GM19372 (cell line): ENCODE measurements around the gene IL26.

Source experiments
- ATAC-seq: cut with Tn5 transposase; IDR thresholded peaks from one replicate; pipeline ENCODE4 v1.9.1; 2021; ENCODE audit warnings: mild to moderate bottlenecking, low read depth, moderate library complexity; ENCODE audit not compliant: unreplicated experiment

The IL26 gene, protein sequence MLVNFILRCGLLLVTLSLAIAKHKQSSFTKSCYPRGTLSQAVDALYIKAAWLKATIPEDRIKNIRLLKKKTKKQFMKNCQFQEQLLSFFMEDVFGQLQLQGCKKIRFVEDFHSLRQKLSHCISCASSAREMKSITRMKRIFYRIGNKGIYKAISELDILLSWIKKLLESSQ

DNA sequence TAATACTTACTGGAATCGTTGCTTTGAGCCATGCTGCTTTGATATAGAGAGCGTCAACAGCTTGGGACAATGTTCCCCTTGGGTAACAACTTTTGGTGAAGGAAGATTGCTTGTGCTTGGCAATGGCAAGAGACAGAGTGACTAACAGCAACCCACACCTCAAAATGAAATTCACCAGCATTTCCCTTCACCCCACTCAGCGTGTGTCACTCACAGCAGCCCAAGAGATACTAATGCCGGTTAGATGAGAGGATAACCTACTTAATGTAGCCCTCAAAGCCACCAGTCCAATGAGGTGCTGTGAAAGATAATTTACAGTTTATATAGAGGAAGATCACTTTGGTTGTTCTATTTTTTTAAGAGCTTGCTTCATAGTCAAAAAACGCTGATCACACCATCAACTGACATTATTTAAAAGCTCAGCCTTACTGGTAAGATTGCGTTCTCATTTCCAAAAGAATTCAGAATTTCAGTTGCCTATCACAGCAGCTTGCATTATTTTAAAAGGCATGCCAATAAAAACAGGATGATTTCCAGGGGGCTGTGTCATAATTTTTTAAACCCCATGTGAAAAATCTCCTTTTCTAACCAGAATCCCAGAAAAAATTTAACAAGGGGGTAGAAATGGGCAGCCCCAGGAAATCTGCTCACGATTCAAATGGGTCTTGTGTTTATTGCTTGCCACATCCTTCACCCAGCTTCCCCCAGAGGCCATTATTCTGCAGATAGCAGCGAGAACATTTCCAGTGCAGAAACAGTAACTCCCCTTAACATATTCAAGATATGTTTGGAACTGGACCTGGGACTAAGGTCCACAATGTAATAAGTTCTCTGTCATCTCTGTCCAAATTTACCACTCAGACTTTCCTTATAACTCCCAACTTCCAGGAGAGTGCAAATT, at the start of gene IL26:
TSS of gene IL26 (minus strand) at position 235 of the 901 bp plus-strand sequence. CDS start at position 181, 54 bp downstream.
- ATAC-seq = no peak

DNA sequence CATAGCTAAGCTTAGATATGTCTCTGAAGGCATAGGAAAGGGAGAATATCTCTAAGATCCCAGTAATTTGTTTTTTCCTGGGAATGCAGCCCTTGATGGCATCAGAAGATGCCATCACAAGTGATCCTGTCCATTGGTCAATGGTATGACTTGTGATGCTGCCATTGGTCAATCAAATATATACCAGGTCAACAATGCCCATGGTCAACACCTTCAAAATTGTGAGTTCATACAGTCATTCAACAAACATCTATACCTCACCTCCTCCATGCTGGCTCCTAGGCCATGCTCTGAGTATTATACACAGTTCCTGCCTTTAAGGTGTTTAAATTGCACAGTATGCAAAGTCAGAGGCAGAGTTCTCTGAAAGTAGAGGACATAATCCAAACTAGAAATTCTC, 47.1 kb upstream of the IL26 start:
- no peak for ATAC-seq

DNA sequence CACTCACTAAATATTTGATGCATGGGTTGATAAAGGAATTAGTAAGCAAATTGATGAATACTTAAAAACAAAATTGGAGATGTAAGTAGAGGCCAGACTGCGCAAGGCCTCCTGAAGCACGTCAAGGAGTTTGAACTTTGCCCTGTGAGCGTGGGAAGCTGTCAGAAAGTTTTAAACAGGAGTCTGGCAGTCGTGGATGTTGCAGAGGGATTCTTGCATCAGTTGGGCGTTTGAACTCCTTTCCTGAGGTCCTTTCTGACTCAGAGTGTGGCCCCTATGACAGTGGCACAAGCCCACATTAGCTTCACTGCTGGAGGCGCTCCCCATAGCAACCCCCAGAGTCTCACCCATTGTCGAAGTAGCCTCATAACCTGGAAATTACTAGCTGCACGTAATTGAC, 45.7 kb upstream of the IL26 start:
- ATAC-seq = no peak

DNA sequence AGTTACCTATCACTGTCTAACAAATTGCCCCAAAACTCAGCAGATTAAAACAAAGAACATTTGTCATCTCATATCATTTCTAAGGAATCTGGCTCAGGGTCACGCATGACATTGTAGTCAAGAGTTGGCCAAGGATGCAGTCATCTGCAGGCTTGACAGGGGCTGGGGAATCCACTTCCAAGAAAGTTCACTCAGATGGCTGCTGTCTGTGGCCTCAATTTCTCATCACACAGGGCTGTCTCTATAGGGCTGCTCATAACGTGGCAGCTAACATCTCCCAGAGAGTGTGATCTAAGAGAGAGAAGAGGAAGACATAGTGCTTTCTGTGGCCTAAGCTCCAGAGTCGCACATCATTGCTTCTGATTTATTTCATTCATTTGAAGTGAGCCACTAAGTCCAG, 44.7 kb upstream of the IL26 start:
- no peak for ATAC-seq

DNA sequence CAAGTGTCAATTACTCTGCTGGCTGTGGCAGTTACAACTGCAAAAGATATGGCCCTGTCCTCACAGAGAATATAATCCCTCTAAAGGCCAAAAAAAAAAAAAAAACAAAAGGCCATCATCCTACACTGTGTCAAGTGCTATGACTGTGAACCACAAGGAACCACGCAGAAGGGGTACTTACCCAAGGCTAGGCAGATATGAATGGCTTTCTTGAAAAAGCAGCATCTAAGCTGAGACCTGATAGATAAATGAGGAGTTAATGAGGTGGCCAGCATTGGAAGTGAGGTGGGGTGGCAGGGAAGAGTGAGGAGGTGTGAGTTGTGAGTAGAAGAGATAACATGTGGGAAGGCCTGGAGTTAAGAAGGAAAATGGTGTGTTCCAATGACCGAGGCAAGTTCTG, 44.2 kb upstream of the IL26 start:
- ATAC-seq = no peak

DNA sequence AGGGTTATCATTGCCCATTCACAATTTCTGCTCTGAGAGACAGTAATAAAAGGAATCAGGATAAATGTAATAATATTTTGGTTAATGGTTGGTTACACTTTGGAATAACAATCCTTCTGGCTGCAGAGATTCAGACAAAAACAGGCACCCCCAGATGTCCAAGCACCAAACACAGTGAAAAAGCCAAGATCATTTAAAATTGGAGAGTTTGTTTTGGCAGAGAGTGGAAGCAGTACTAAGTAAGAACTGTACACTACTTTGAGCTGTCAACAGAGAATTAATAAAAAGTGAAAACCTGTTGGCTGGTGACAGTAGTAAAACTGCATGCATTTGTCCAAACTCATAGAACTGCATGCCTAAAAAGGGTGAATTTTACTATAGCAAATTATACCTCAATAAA, 43.4 kb upstream of the IL26 start:
- ATAC-seq = no peak

DNA sequence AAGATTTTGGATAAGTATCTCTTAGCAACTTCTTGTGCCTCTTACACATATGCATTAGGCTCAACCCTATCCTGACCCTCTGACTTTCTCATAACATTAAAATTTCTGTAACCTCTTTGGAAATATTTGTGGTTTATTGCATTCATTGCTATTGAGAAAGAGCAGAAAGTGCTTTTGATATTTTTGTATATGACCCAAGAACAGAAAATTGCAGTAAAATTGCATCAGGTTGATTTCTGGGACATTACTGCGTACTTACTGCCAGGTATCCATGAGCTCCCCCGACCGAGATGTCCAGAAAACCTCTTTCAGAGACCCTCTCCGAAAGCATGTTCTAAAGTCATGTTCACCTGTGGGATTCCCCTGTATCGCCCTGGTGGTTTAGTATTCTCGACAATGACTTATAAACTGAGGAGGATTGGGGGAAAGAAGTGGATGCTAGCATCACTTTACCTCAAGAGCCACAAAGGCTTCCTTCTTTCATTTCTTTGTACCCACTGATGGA, 42.3 kb upstream of the IL26 start:
- ATAC-seq = no peak

DNA sequence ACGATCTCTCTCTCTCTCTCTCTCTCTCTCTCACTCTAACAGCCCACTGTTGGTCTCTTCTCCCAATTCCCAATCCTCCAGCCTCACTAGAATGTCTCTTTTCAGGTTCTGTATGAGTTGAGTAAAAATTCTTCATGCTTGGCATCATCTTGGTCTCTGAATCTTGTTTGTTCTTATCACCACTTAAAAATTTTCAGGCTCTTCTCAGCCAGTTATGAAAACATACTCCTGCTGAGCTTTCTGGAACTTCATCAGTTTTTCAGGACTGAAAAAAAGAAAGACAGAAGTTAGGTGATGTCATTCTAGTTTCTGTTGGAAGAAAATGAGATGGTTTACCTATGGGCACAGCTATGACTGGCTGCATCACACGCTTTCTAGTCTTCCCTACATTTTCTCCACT, 39.2 kb upstream of the IL26 start:
- no peak for ATAC-seq

DNA sequence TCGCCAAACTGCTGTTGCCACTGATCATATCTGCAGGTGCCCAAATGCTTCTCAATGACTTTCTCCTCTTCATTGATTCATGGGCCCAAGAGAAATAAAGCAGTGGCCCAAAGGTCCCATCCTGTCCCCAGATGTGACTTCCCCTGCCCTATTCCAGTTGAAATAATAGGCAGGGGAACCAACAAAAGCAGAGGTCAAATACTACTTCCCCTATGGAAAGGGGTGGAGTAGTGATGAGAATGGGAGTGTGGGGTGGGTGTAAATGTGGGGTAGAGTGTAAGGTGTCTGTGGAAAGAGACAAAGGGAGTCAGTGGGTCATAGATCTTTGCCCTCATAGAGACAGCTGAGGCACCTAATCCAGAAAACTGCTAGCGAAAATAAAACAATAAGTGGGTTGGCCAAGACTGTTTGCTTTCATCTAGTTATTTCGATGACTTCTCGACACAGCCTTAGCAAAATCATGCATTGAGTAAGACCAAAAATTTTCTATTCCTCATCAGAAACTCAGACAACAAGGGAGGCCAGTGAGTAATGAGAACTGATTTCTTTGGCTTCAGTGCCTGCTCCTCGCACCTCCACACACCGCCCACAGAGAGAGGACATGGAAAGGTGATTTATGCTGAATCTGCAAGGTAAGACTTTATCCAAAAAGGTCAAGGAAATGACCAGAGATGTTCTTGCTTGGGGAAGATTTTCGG, 38.7 kb upstream of the IL26 start:
- no peak for ATAC-seq

DNA sequence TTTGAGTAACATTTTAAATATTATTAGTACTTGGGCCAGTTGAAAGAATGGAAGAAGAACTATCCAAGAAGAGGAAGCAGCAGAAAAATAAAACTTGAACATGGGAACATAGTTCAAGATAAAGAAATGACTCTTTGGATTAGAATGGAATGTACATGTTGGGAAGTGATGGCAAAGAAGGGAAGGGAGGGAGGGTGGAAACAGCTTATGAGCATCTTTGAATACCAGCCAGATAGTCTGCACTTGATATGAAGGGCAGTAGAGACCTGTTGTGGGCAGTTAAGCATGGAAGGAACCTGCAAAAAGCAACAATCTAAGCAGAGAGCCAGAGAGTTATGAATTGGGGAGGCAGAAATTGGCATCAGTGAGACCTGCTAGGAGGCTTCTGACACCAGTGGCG, 37.8 kb upstream of the IL26 start:
- no peak for ATAC-seq

DNA sequence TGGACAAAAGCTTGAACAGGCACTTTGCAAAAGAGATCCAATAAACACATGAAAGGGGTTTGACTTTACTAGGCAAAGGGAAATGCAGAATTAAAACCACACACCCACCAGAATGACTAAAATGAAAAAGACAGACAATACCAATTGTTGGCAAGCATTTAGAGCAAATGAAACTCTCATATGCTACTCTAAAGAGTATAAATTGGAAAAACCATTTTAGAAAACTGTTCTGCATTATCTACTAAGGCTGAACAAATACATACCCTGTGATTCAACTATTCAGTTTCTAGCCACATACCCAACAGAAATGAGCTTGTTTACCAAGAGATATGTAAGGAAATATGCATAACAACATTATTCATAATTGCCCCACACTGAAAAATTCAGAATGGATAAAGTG, 36.3 kb upstream of the IL26 start:
- ATAC-seq = no peak

DNA sequence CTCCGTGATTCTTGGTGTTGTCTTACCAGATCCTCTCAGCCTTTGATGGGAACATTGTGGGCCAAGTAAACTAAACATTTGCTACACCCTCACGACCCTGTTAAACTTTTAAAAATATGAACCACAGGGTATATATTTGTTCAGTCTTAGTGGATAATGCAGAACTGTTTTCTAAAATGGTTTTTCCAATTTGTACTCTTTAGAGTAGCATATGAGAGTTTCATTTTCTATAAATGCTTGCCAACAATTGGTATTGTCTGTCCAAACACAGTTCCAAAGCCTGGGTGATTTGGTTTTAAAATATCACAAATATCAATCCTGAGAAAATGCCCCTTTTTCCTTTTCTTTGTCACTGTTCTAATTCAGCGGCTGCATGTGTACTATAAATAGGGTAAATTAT, 34.5 kb upstream of the IL26 start:
- no peak for ATAC-seq

DNA sequence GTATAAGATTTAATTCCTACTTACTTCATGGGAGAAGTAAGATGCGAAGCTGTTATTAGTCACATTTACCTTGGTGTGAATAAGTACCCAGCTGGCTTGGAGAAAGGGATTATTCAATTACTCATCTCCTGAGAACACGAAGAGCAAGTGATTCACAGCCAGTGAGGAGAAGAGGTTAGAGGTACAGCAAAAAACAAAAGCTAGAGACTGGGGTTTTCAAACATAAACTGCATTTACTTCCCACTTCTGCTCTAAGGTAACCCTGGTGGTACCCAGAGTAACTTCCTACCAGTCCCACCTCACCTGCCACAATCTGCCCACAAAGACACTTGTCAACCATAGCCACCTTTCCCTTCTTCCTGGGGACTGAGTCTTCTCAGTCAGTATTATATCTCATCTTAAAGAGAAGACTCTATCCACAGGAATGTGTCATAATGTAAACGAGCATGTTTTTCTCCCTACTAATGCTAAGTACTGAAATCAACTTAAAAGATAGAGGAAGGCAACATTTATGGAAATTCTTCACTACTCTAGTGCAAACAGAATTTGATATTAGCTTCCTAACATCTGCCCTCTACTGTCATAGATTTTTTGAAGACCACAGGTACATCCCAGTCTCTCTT, 33.8 kb upstream of the IL26 start:
- no peak for ATAC-seq

DNA sequence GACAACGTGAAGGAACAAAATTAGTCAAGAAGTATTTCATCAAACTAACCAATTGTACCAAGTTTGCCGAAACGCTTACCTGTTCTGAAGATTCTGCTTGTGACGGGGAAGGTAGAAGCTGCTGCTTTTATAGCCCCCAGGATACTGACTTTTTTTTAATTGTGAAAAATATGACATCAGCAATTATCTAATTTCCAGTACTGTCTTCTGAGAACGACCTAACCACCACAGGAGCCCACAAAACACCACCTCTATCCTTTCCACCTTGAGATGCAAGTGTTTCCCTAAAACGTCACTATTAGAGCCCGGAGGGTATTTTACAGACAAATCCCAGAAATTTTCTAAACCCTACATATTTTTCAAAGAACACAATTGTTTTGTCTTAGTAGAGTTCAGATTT, 27.9 kb upstream of the IL26 start, which contains the start of gene IL22:
TSS of gene IL22 (minus strand) at position 101 of the 400 bp plus-strand sequence. CDS start 156 bp downstream, outside the sequence.
- no peak for ATAC-seq

DNA sequence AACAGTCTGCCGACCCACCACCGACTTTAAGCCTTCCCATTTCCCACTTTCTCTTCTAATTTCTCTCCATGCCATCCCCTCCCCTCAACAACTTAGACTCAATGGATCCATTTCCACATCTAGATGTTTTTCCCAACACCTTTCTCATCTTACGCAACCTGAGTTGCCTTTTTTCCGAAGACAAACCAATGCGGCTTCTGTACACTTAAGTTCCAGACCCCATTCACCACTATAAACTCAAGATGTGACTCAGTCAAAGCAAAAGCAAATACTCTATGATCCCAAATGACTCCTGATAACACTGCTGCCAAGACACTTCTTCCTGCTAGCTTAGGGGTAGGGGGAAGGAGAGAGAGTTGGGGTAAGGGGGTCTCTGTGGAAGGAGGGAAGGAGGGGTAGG, 26.5 kb upstream of the IL26 start:
- no peak for ATAC-seq

DNA sequence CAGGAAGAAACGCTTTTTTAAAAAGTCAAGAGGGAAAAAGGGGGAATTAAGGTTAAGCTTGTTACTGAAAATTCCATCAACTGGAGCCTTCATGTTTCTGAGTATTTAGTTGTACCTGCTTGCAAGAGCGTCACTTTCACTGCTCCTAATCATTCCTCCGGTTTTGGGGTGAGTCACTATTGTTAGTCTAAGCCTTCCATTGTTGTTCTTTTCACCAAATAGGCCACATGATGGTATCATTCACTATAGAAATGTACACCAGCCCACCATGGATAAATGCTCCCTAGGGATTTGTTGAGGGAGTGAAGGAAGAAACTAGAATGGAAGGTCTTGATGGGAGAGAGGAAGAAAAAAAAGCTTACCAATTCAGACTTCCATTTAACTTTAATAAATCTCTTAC, 24.8 kb upstream of the IL26 start:
- ATAC-seq = no peak

DNA sequence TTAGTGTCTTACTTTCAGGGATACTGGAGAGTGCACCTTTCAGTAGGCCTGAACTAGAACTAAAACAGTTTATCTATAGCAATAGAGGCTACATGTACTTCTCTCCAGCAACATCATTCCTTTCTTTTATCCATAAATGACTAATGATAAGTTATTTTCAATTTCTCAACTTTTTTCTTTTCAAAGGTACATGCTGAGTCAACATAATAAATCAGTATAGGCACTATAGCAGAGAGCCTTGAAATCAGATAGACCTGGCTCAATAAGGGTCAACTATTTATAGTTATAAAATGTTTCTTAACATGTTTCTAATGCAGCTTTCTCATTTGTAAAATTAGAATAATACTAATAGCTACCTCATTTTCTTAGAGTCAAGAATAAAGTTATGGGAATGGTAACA, 22.2 kb upstream of the IL26 start:
- ATAC-seq = no peak

DNA sequence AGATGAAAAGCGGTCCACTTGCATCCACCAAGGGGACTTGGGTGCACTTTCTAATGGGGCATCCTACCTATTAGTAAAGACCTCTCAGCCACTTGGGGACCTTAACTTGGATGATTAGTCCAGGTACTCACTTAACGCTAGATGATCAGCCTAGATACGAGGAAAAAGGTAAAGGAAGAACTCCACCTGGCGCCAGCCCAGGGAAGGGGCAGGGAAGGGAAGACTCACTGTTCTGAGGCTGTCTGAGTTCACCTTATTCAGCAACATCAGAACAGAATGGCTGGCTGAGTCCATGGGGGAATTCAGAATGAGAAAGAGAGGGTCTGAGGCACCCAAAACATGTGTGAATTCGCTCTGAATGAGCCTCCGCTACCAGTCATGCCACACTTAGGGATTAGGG, 20.7 kb upstream of the IL26 start:
- no peak for ATAC-seq

DNA sequence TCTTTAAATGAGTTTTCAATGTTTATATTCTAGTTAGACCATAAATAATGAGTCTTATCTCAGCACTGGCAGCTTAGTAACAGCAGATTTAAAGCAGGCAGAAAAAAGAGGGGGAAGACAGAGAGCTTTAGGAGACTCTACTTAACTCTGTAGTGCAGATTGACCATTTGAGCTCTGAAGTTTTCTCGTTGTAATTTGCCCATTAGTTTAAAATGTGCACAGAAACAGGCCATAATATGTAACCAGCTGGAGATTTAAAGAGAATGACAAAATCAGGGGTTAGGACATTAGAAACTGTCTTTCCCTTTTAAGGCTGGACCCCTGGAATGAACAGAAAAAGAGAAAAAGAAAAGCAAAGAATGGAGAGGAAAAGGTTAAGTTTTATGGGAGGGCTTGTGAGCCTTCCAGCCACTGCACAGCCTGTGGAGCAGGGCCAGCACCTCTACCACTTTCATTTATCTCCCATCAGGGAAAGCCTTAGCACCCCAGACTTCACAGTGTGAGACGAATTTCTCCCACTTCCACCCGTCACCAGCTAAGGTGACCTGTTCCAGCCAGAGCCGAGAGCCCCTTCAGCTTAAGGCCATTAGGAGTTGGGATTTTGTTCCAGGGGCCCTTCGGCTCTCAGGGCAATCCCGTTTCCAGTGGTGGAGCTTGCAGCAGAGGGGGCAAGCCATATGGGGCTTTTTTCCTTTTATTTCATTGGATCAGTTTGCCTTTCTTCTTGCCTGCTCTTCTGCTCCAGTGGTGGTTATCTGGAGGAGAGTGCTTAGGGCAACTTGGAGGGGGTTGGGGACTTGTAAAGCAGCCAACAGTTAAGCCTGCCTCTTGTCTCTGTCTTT, 19.8 kb upstream of the IL26 start:
- ATAC-seq = no peak

DNA sequence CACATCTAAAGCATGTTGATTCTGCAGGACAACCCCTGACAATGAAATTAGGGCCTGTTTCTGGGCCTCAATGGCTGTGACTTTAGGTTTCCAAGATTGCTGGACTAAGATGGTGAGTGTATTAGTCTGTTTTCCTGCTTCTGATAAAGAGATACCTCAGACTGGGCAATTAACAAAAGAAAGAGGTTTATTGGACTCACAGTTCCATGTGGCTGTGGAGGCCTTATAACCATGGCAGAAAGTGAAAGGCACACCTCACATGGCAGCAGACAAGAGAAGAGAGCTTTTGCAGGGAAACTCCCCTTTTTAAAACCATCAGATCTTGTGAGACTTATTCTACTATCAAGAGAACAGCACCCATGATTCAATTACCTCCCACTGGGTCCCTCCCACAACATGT, 17.2 kb upstream of the IL26 start:
- ATAC-seq = no peak
